ENCODE measurements around the gene KRT6A.

- TF ChIP-seq, protein P1, sequence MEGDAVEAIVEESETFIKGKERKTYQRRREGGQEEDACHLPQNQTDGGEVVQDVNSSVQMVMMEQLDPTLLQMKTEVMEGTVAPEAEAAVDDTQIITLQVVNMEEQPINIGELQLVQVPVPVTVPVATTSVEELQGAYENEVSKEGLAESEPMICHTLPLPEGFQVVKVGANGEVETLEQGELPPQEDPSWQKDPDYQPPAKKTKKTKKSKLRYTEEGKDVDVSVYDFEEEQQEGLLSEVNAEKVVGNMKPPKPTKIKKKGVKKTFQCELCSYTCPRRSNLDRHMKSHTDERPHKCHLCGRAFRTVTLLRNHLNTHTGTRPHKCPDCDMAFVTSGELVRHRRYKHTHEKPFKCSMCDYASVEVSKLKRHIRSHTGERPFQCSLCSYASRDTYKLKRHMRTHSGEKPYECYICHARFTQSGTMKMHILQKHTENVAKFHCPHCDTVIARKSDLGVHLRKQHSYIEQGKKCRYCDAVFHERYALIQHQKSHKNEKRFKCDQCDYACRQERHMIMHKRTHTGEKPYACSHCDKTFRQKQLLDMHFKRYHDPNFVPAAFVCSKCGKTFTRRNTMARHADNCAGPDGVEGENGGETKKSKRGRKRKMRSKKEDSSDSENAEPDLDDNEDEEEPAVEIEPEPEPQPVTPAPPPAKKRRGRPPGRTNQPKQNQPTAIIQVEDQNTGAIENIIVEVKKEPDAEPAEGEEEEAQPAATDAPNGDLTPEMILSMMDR (conservative IDR thresholded peaks at IDR 0.05), result no peak
- no peak for TF ChIP-seq EZH2 (IDR thresholded peaks at IDR 0.05; ENCODE audit: low read depth)
Observed at GRCh38 chr12:52539821-52540173, 46.7 kb upstream of the KRT6A start.

Data from PC-9 (cell line).